Stimulated activated CD8-positive, alpha-beta memory T cell treated with anti-CD3 and anti-CD28 coated beads, Interleukin-12 subunit alpha, Interleukin-12 subunit beta, amount 100 ng/mL, for 4 hours (primary cell): ENCODE results near the gene ARL11.

Experiments
- DNase-seq: peaks from one replicate; pipeline ENCODE4 v3.0.0-alpha.2; 2020; ENCODE audit warnings: low read depth

Gene ARL11

DNA sequence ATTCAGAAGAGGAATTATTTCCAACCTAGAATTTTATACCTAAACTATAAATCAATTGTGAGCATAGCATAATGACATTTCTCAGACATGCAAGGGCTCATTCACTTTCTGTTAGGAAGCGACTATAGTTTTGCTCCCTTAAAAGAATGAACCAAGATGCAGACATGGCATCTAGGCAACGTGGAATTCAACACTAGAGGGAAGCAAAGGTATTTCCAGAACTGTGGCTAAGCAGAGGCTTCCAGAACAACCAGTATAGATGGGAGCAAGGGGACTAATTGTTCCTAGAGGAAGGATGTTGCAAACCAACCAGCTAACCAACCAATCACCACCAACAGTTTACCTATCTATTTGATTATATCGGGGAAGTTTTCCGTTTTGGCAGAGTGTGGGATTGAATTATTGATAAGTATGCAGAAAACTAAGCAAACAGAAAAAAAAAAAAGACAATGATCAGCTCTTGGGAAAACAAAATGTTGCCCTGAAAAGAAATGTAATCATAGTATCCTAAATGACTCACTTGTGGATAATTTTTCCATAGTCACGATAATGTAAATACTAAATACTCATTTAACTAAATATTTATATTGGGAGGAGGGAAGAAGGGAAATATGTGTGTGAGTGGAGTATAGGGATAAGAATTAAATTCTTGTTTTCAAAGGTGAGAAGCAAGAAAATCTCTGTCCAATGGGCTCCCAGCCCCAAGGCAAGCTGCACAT is 21.1 kb downstream of the ARL11 start:
- DNase-seq = no peak

GRCh38 chr13:49649963-49650312 is 21.6 kb downstream of the ARL11 start:
- no peak for DNase-seq

- no peak for DNase-seq
Measured at GRCh38 chr13:49651570-49652354, 23.5 kb downstream of the ARL11 start.

- DNase-seq = no peak
Measured at GRCh38 chr13:49652355-49653305, 24.3 kb downstream of the ARL11 start.

GRCh38 chr13:49653478-49653877 is 25.2 kb downstream of the ARL11 start:
- no peak for DNase-seq

GRCh38 chr13:49654011-49654410 is 25.7 kb downstream of the ARL11 start:
- no peak for DNase-seq

DNA sequence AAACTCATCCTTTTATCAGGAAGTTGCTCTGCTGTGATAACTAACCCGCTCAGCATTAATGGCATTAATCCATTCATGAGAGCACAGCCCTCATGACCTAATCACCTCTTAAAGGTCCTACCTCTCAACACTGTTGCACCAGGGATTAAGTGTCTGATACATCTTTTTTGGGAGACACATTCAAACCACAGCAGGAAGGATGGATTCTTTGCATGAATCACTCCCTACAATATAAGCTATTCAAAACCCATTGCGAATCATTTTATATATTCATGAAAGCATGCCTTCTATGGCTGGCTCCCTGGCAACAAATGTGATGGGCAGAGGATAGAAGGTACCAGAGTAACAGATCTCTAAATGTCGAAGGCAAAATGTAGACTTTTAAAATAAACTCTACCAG is 27.6 kb downstream of the ARL11 start:
- DNase-seq = no peak

DNA sequence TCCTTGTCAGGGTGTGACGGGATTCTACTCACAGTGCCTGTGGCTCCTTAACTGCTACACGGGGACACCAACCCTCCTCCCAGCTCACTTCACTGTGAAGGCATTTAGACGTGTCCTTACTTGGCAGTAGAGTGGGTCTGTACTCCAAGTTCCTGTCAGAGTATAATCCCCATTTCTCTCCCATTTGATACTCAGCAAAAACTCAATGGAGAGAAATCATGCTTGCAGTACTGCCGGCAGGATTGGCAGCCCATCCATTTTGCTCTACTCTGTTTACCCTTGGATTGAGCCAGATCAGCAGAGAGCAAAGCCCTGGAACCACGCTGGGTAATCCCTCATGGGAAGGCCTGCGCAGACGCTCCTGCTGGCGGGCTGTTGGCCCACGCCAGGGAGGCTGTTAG is 28.9 kb downstream of the ARL11 start:
- DNase-seq = no peak

DNA sequence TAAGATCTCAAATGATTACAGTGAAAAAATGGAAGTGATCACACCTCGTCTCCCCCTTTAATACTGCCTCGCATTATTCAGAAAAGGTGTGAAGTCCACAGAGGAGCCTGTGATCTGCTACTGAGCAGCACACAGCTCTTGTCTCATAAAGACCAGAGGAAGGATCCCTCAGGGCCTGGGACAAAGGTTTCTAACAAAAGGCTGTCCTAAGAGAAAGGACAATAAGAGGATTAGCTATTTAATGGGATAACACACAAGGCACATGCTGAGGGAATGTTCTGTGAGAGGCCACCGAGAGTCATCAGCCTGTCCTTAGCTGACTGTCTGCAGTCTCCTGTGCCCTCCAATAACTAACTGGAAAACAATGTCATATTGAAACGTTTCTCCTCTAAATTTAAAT is 36.3 kb downstream of the ARL11 start:
- DNase-seq = no peak

DNA sequence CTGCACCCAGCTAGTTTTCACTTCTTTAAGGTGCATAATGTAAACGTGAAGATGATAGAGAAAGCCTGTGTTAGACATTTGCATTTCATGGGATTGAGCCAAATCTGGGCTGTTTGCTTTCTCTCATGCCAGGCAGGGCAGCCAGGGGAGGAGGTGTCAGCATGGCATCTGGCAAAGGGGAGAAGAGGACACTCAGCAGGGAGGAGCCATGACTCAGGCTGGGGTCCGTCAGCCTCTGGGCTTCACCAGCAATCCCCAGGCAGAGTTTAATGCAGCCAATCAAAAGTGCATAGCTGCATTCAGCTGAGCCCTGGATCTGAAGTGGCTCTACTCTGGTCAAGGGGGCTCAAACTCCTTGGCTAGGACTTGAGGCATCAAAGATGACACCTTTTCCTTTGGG is 39.5 kb downstream of the ARL11 start:
- no peak for DNase-seq

DNA sequence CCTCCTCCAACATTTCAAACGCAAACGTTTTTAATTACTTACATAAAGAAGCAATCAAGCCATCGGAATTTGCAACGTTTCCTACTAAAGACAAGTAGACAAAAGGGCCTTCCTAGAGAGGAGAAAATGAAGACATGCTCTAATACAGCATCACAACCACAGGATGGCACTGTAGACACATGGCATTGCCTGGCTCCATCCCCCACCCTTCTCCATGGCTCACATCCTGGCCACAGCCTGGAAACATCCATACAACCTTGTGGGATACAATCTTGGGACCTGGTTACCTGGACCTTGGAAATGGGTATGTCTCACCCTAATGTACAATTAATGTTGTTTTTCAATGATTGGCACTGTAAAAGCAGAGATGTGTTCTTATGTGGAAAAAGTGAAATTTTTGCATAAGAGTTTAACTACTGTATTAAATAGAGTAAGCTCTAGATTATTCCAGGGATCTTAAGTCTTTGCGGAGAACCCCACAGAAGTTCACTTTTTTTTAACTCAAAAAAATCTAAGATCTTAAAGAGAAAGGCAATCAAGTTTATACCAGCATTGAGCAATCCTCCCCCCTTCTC is 41.5 kb downstream of the ARL11 start:
- DNase-seq = no peak

DNA sequence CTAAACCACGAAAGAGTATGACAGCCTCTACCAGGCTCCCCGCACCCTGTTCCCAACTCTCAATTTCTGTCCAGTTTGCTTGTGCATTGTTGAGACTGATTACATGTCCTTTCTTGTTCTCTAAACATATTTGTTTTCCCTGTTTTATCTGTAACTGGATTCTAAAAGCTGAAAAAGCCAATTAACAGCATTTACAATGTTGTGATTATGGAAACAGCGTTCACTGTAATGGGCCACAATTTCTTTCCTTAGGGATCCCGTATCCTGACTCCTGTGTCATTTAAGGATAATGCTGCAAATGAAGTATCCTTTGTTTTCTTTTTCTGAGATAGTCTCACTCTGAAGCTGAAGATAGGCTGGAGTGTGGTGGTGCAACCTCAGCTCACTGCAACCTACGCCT is 42.5 kb downstream of the ARL11 start:
- no peak for DNase-seq

DNA sequence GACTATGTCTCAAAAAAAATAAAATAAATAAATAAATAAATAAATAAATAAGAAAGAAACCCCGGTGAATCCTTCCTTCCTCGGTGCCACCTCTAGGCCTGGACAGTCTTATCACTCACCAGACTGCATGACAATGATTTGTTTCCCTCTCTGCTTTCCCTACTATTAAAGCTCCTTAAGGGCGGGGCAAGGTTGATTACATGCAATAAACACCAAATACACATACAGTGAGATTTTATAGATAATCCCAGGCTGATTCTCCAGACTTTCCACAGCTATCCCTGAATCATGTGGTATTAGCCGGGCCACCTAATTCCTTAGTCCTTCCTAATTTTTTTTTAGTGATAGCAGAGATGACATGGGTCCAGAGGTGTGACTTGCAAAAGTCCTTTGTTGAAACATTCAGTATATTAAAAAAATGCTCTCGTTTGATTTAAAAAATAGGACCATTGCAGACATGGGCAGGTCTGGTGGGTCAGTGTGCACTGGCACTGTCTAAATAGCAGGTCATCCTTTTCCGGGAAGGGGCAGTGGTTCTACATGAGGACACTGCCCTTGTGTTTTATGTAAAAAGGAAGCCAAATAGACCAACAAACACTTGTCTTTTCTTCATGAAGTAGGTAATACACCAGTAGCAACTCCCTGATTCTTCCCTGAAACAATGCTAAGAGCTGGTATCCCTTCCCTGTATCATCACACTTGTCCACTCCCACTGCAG is 48.4 kb downstream of the ARL11 start:
- no peak for DNase-seq

DNA sequence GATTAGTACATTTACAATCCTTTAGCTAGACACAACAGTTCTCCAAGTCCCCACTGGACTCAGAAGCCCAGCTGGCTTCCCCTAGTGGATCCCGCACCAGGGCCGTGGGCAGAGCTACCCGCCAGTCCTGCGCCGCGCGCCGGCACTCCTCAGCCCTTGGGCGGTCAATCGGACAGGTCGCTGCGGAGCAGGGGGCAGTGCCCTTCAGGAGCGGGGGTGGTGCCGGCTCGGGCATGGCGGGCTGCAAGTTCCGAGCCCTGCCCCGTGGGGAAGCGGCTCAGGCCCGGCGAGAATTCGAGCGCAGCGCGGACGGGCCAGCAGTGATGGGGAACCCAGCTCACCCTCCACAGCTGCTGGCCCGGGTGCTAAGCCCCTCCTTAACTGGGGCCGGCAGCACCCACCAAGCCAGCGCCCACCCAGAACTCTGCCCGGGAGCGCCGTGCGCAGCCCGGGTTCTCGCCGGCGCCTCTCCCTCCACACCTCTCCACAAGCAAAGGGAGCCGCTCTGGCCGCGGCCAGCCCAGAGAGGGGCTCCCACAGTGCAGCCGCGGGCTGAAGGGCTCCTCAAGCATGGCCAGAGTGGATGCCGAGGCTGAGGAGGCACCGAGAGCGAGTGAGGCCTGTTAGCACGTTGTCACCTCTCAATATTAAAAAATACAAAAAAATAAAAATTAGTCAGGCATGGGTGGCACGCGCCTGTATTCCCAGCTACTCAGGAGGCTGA is 50.0 kb downstream of the ARL11 start:
- no peak for DNase-seq

- DNase-seq = no peak
Measured at GRCh38 chr13:49679246-49679645, 50.9 kb downstream of the ARL11 start.

DNA sequence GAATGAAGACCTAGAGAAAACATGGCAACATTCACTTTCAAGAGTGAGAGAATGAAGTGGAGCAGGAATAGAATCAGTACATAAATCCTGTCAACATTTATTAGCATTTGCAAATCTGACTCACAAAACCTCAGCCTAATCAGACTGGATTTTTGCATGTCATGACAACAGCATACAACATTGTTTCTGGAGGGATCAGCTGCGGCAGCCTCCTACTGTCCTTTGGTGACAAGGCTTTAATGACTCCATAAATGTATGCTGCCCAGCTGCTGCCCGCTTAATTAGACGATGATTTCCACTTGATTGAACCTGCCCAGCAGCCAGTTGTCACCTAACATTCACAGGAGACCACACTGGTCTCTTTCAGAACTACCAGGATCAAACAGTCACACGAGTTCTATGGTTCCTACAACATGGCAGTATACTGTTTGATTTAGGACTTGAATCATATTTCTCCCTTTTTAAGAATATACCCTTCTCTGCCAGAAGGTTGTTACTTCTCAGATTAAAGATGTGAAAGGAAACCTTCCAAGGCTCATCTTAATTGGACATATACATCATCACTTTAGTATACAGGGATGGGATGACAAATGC is 53.6 kb downstream of the ARL11 start:
- no peak for DNase-seq
